ENCODE results near the gene CYFIP1. TPM values are rescaled to one million over a fixed set of nuclear protein-coding genes. Genes with fewer than 3 reads are reported as not detected.
A peak's percentile ranks its signal among the peaks of the same experiment; 100 is the strongest.
"Not testable (repeated sequence)": the region's sequence is repeated elsewhere in the genome, so short reads cannot be mapped to it uniquely, and the experiment has no call there.

CYFIP1 gene
- 53.9 and 178 TPM in 2 replicates for total RNA-seq

GRCh38 chr15:22980189-22981050 lies at the start of gene CYFIP1:
Gene CYFIP1, minus strand, starts transcription at chr15:22980368. Its CDS starts 33,083 bp downstream, at chr15:22947285.
- peak; percentile 90 for DNase-seq

- no peak for DNase-seq
Measured at GRCh38 chr15:23026218-23026617, 46.0 kb upstream of the CYFIP1 start.

GRCh38 chr15:23022156-23022555 lies 42.0 kb upstream of the CYFIP1 start:
- DNase-seq = no peak

GRCh38 chr15:23014394-23015000 lies 34.3 kb upstream of the CYFIP1 start:
- no peak for DNase-seq

GRCh38 chr15:23013681-23014080 lies 33.5 kb upstream of the CYFIP1 start:
- no peak for DNase-seq

- DNase-seq = not testable (repeated sequence)
Measured at GRCh38 chr15:23012616-23013015, 32.4 kb upstream of the CYFIP1 start.

GRCh38 chr15:23003736-23004135 lies 23.6 kb upstream of the CYFIP1 start:
- DNase-seq = no peak

- DNase-seq = no peak
Measured at GRCh38 chr15:23002920-23003319, 22.8 kb upstream of the CYFIP1 start.

- no peak for DNase-seq
Measured at GRCh38 chr15:22995795-22996194, 15.6 kb upstream of the CYFIP1 start.

- no peak for DNase-seq
Measured at GRCh38 chr15:22992024-22992326, 11.8 kb upstream of the CYFIP1 start.

GRCh38 chr15:22989576-22990477 lies 9.7 kb upstream of the CYFIP1 start:
- no peak for DNase-seq

- no peak for DNase-seq
Measured at GRCh38 chr15:22988811-22989210, 8.6 kb upstream of the CYFIP1 start.

- not testable (repeated sequence) for DNase-seq
Measured at GRCh38 chr15:22981931-22982330, 1.8 kb upstream of the CYFIP1 start.

GRCh38 chr15:22981051-22981840 lies 1.1 kb upstream of the CYFIP1 start:
- no peak for DNase-seq

GRCh38 chr15:22979238-22980188 lies 655 bp downstream of the CYFIP1 start:
- peak; percentile 69 for DNase-seq

- peak; percentile 10 for DNase-seq
Measured at GRCh38 chr15:22978691-22979237, 1.4 kb downstream of the CYFIP1 start.

- DNase-seq = no peak
Measured at GRCh38 chr15:22974745-22975144, 5.4 kb downstream of the CYFIP1 start.

- DNase-seq = no peak
Measured at GRCh38 chr15:22973987-22974386, 6.2 kb downstream of the CYFIP1 start.

GRCh38 chr15:22973286-22973685 lies 6.9 kb downstream of the CYFIP1 start:
- no peak for DNase-seq

- DNase-seq = no peak
Measured at GRCh38 chr15:22969489-22969888, 10.7 kb downstream of the CYFIP1 start.

GRCh38 chr15:22968366-22968765 lies 11.8 kb downstream of the CYFIP1 start:
- peak; percentile 86 for DNase-seq
